Hepatocyte (in vitro differentiated cells): Measurements from ENCODE around the gene ST3GAL2.

ENCODE experiments used
- CTCF ChIP-seq: fragments of 200-600 bp; sonication (generic); IDR thresholded peaks from 2 replicates; pipeline ENCODE4 v1.5.1; 2016; ENCODE audit warnings: antibody characterized with exemption, mild to moderate bottlenecking; ENCODE audit not compliant: poor library complexity
- EZH2 ChIP-seq: fragments of 200-600 bp; sonication (generic); IDR thresholded peaks from 2 replicates; pipeline ENCODE4 v1.6.1; 2016; ENCODE audit warnings: antibody characterized with exemption, mild to moderate bottlenecking, borderline replicate concordance
- EZH2phosphoT487 ChIP-seq: fragments of 200-600 bp; sonication (generic); IDR thresholded peaks from one replicate; pipeline ENCODE4 v1.6.1; 2018; ENCODE audit warnings: antibody characterized with exemption, mild to moderate bottlenecking, low read depth, moderate library complexity; ENCODE audit not compliant: unreplicated experiment, severe bottlenecking

DNA sequence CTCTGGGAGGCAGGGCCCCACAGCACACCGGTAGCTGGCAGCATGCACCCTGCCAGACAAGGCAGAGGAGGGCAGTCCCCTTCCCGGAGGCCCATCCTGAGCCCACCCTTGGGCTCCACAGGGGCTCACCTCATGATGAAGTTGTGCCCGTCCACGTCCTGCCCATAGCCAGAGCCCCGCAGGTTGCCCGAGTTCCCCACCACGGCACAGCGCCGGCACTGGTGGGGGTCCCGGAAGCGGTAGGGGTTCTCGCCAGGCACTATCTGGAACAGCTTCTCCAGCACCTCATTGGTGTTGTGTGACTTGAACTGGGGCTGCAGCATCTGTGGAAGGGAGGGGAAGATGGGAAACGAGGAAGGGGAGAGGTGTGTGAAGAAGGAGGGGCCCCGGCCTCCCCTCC, 44.0 kb downstream of the ST3GAL2 start:
- TF ChIP-seq EZH2 (no peak), CTCF (no peak), EZH2phosphoT487 (no peak)
